GM18499 (cell line): Measurements from ENCODE around the gene ADM2.
"Not testable (repeated sequence)": the region's sequence is repeated elsewhere in the genome, so short reads cannot be mapped to it uniquely, and the experiment has no call there.

ENCODE experiments used
- ATAC-seq: cut with Tn5 transposase; IDR thresholded peaks from one replicate; pipeline ENCODE4 v1.9.1; 2021; ENCODE audit warnings: moderate number of reproducible peaks; ENCODE audit not compliant: insufficient read depth, unreplicated experiment

ADM2 gene

GRCh38 chr22:50504369-50505211 is 23.2 kb downstream of the ADM2 start:
- no peak for ATAC-seq

- ATAC-seq: no peak
Measured at GRCh38 chr22:50505276-50505775, 24.0 kb downstream of the ADM2 start.

GRCh38 chr22:50505776-50506610 is 24.6 kb downstream of the ADM2 start:
- ATAC-seq: no peak

GRCh38 chr22:50506611-50507420 is 25.5 kb downstream of the ADM2 start:
- ATAC-seq: no peak

- ATAC-seq: no peak
Measured at GRCh38 chr22:50507421-50507990, 26.2 kb downstream of the ADM2 start, which contains the start of gene LMF2. LMF2 (minus strand) TSS chr22:50507702; CDS start chr22:50507675, 27 bp downstream.

- ATAC-seq: peak; percentile 40
Measured at GRCh38 chr22:50507991-50508884, 26.9 kb downstream of the ADM2 start, which contains the start of gene NCAPH2. NCAPH2 (plus strand) TSS chr22:50508224; CDS start chr22:50508338, 114 bp downstream.

- ATAC-seq: no peak
Measured at GRCh38 chr22:50508897-50509296, 27.6 kb downstream of the ADM2 start.

- no peak for ATAC-seq
Measured at GRCh38 chr22:50513175-50513574, 31.8 kb downstream of the ADM2 start.

- no peak for ATAC-seq
Measured at GRCh38 chr22:50516068-50516467, 34.7 kb downstream of the ADM2 start.

GRCh38 chr22:50516891-50517290 is 35.5 kb downstream of the ADM2 start:
- ATAC-seq: no peak

GRCh38 chr22:50517495-50518260 is 36.3 kb downstream of the ADM2 start:
- ATAC-seq: no peak

- ATAC-seq: no peak
Measured at GRCh38 chr22:50518606-50519005, 37.3 kb downstream of the ADM2 start.

- ATAC-seq: no peak
Measured at GRCh38 chr22:50519151-50519550, 37.8 kb downstream of the ADM2 start.

GRCh38 chr22:50520184-50520583 is 38.8 kb downstream of the ADM2 start:
- not testable (repeated sequence) for ATAC-seq

GRCh38 chr22:50520826-50521453 is 39.6 kb downstream of the ADM2 start:
- ATAC-seq: no peak

GRCh38 chr22:50521710-50522109 is 40.4 kb downstream of the ADM2 start:
- no peak for ATAC-seq

GRCh38 chr22:50522208-50522805 is 41.0 kb downstream of the ADM2 start:
- ATAC-seq: no peak
